ENCODE results near the gene ZBTB1. TPM values are rescaled to one million over a fixed set of nuclear protein-coding genes. Genes with fewer than 3 reads are reported as not detected.
"Not testable (repeated sequence)": the region's sequence is repeated elsewhere in the genome, so short reads cannot be mapped to it uniquely, and the experiment has no call there.

ZBTB1 gene
- total RNA-seq, 1 experiment from 2014 or later, result 16.8 TPM

- no peaks in the 10 kb centered on the region for H3K36me3 ChIP-seq
- H3K9me3 ChIP-seq, result no peaks in the 10 kb centered on the region
- H3K4me3 ChIP-seq, result peak overlapping the region; percentile 13; the same call in 1 of the 2 replicates
- no peak for DNase-seq
- no peaks in the 10 kb centered on the region for H3K27me3 ChIP-seq
These were observed 37.6 kb downstream of the ZBTB1 start for GRCh38 chr14:64541972-64542835.

DNA sequence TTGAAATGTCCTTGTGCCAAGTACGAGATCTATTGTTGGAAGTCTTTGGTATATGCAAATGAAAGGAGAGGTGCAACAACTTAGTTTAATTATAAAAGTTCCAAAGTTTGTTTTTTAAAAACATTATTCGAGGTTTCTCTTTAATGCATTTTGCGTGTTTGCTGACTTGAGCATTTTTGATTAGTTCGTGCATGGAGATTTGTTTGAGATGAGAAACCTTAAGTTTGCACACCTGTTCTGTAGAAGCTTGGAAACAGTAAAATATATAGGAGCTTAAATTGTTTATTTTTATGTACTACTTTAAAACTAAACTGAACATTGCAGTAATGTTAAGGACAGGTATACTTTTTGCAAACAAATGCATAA is 38.2 kb downstream of the ZBTB1 start:
- H3K4me3 ChIP-seq, result no peak overlapping the region; the same call in 1 of the 2 replicates
- no peak for DNase-seq
- H3K9me3 ChIP-seq, result no peaks in the 10 kb centered on the region

GRCh38 chr14:64544607-64545312 is 40.2 kb downstream of the ZBTB1 start:
- no peak for DNase-seq
- Histone ChIP-seq H3K27me3 (no peaks in the 10 kb centered on the region), H3K36me3 (no peaks in the 10 kb centered on the region), H3K4me3 (no peak overlapping the region), H3K9me3 (no peaks in the 10 kb centered on the region)

More for the DNA sequence above, 38.2 kb downstream of the ZBTB1 start:
- H3K27me3 ChIP-seq, result no peaks in the 10 kb centered on the region
- H3K36me3 ChIP-seq, result no peaks in the 10 kb centered on the region

GRCh38 chr14:64549016-64549415 is 44.4 kb downstream of the ZBTB1 start:
- no peaks in the 10 kb centered on the region for H3K36me3 ChIP-seq
- H3K4me3 ChIP-seq, result no peak overlapping the region
- H3K27me3 ChIP-seq, result no peaks in the 10 kb centered on the region
- no peaks in the 10 kb centered on the region for H3K9me3 ChIP-seq
- DNase-seq, result no peak

GRCh38 chr14:64549791-64550620 is 45.4 kb downstream of the ZBTB1 start, which contains the start of gene PPP1R36:
Gene PPP1R36 (plus strand): TSS chr14:64549961. CDS start chr14:64549998, 37 bp downstream.
- no peaks in the 10 kb centered on the region for H3K27me3 ChIP-seq
- H3K36me3 ChIP-seq, result no peaks in the 10 kb centered on the region
- H3K9me3 ChIP-seq, result no peaks in the 10 kb centered on the region
- DNase-seq, result peak; percentile 11
- no peak within 1 kb of the TSS for H3K4me3 ChIP-seq

DNA sequence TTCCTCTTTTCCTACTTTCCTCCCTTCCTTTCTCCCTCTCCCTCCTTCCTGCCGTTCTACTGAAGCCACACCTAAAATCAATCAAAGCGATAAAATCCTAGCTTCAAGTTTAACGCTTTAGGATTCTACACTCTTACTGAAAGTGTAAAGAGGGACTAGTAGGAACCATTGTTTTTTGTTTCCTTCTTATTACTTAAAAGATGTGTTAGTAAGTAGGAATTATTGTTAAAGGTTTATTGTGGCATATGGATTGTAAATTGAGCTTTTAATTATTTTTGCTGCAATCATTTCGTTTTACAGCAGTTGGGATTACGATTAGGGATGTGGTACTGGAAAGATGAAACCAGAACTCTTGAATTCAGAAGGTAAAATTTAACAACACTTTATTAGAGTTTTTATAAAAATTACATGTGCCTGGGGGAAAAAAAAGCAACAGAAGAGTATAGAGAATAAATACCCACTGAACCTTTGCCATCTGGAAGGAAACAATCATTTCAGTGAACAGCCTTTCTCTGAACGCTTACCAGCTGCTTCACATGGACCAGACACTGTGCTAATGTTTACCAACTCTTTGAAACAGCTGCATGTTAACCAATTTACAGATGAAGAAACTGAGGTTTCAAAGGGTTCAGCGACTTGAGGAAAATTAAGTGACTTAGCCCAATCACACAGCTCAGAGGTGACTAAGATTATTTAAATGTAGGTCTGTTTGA is 46.2 kb downstream of the ZBTB1 start:
- H3K4me3 ChIP-seq, result no peak overlapping the region
- DNase-seq, result no peak

DNA sequence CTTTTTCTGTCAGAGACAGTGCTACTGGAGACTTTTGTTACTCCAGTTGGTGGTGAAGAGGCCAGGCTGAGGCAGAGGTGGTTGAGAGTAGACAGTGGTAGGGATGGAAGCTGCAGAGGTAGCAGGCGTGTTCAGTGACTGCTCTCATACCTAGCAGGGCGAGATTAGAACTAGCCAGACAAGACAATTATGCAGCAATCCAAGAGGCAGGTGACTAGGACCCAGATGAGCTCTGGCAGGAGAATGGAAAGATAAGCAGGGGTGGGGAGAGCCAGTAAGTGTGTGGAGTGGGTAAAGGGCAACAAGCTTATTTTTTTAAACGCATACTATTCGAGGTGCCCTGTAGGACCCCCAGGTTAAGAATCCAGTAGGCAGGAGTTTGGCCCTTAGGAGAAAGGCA is 50.0 kb downstream of the ZBTB1 start:
- Histone ChIP-seq H3K36me3 (no peaks in the 10 kb centered on the region), H3K9me3 (no peaks in the 10 kb centered on the region), H3K4me3 (no peak overlapping the region), H3K27me3 (no peaks in the 10 kb centered on the region)
- no peak for DNase-seq

More for the DNA sequence above, 46.2 kb downstream of the ZBTB1 start:
- Histone ChIP-seq H3K9me3 (no peaks in the 10 kb centered on the region), H3K27me3 (no peaks in the 10 kb centered on the region), H3K36me3 (no peaks in the 10 kb centered on the region)

DNA sequence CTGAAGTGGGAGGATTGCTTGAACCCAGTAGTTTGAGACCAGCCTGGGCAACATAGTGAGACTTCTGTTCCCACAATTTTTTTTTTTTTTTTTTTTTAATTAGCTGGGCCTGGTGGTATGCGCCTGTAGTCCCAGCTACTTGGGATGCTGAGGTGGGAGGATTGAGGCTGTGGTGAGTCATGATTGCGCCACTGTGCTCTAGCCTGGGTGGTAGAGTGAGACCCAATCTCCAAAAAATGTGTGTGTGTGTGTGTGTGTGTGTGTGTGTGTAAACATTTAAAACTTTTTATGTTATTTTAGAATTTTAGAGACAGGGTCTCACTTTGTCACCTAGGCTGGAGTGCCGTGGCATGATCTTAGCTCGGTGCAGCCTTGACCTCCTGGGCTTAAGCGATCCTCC is 52.0 kb downstream of the ZBTB1 start:
- no peak overlapping the region for H3K4me3 ChIP-seq
- no peaks in the 10 kb centered on the region for H3K36me3 ChIP-seq
- DNase-seq, result peak; percentile 33
- no peaks in the 10 kb centered on the region for H3K27me3 ChIP-seq
- no peaks in the 10 kb centered on the region for H3K9me3 ChIP-seq

GRCh38 chr14:64558216-64558615 is 53.6 kb downstream of the ZBTB1 start:
- not testable (repeated sequence) for H3K4me3 ChIP-seq, H3K27me3 ChIP-seq

DNA sequence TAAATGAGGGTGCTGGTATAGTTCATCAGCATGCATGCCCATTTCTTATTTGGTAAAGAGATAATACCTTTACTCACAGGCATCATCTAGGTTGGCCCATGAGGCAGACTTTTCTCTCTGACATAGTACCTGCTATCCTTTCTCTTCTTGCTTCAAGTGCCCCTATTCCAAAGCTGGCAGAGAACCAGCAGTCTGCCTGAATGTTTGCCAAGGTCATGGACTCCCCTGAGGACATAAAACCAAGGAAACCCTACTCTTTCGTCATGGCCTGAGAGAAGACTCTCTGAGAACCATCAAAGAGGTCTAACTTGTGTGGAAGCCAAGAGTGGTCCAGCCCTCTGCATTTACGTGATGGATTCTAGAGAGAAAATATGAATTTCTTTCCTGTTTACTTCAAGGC is 57.1 kb downstream of the ZBTB1 start:
- H3K9me3 ChIP-seq, result no peaks in the 10 kb centered on the region
- H3K36me3 ChIP-seq, result no peaks in the 10 kb centered on the region
- no peak for DNase-seq
- no peaks in the 10 kb centered on the region for H3K27me3 ChIP-seq
- no peak overlapping the region for H3K4me3 ChIP-seq

More at GRCh38 chr14:64558216-64558615, 53.6 kb downstream of the ZBTB1 start:
- not testable (repeated sequence) for H3K9me3 ChIP-seq, DNase-seq, H3K36me3 ChIP-seq

- no peak for DNase-seq
- no peaks in the 10 kb centered on the region for H3K27me3 ChIP-seq
- H3K9me3 ChIP-seq, result no peaks in the 10 kb centered on the region
These were observed 57.9 kb downstream of the ZBTB1 start for GRCh38 chr14:64562436-64562835.

DNA sequence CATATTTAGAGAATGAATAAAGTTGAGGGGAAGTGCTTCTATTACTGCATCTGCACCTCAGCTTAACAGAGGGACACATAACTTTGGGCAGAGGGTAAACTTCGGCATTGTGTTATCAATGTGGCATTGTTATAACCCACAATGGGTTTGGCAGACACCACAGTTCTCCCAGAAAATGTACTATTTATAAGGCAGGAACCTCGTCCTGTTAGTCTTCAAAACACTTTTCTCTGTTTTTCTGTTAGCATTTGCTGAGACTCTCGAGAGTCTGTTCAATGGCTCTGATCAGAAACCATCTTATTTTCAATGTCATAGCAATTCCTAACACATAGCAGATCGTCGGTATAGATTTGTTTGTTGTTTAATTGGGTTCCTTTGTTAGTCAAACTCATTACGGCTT is 59.1 kb downstream of the ZBTB1 start:
- DNase-seq, result no peak

More at GRCh38 chr14:64562436-64562835, 57.9 kb downstream of the ZBTB1 start:
- H3K36me3 ChIP-seq, result no peaks in the 10 kb centered on the region
- no peak overlapping the region for H3K4me3 ChIP-seq

DNA sequence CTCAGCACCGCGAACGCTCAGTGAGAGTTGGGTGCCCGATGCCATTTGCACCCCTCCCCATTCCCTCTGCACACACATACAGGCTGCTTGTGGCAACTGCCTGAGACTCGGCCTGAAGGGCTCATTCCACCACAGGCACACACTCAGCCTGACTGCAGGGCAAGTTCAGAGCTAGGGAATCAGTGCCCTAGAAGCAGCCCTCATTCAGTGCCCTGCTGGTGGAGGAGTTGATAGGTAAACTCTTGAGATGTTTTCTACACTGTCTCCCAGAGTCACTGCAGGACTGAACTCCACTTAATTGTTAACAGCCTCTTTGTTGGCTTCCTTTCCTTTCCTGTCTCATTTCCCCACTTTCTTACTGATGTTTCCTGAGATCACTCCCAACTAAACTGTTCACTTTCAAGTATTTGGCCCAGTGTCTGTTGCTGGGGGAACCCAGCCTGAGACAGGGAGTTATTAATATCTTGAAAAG is 62.1 kb downstream of the ZBTB1 start:
- no peaks in the 10 kb centered on the region for H3K27me3 ChIP-seq
- no peak overlapping the region for H3K4me3 ChIP-seq
- no peaks in the 10 kb centered on the region for H3K36me3 ChIP-seq
- no peaks in the 10 kb centered on the region for H3K9me3 ChIP-seq
- DNase-seq, result no peak

More for the DNA sequence above, 59.1 kb downstream of the ZBTB1 start:
- no peaks in the 10 kb centered on the region for H3K9me3 ChIP-seq
- no peak overlapping the region for H3K4me3 ChIP-seq
- no peaks in the 10 kb centered on the region for H3K36me3 ChIP-seq
- no peaks in the 10 kb centered on the region for H3K27me3 ChIP-seq

DNA sequence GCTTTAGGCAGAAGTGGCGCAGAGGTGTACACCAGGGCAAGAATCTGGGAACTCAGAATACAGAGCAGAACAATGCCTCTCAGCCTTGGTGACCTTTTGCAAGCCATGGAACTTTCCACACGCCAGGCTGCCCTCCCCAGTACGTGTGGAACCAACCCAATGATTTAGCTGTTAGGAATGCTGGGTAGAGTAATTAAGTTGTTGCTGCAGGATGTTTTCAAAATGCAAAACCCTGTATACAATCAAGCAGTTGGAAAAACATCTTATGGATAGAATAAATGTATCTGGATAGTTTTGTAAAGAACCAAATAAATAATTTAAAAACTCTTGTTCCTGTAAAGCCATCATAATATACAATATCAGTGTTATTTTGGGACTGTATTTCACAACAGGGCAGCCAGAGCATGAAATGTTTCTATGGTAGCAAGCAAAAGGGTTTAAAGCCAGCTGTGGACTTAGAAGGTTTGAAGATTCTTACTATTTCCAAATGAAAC is 64.6 kb downstream of the ZBTB1 start:
- Histone ChIP-seq H3K9me3 (no peaks in the 10 kb centered on the region), H3K27me3 (no peaks in the 10 kb centered on the region), H3K36me3 (no peaks in the 10 kb centered on the region), H3K4me3 (no peak overlapping the region)
- DNase-seq, result peak; percentile 61

GRCh38 chr14:64569646-64570045 is 65.1 kb downstream of the ZBTB1 start:
- H3K36me3 ChIP-seq, H3K9me3 ChIP-seq, H3K27me3 ChIP-seq, DNase-seq, H3K4me3 ChIP-seq: not testable (repeated sequence)

Data from MG63 (cell line).